Astrocyte (in vitro differentiated cells and primary cell): ENCODE data around the gene PLXNC1. TPM values are rescaled to one million over a fixed set of nuclear protein-coding genes. Genes with fewer than 3 reads are reported as not detected.

ENCODE experiments used
- DNase-seq: peaks from one replicate; pipeline ENCODE4 v3.0.0-alpha.2; 2010; ENCODE audit warnings: low read depth
- FAIRE-seq: peaks from 2 replicates; lab custom pipeline; 2011; peaks lifted over from hg19 to GRCh38; lab: Jason Lieb, UNC
- H2AFZ ChIP-seq: 2 replicates; pipeline ENCODE4 v1.6.0; 2012; ENCODE audit warnings: low read depth, low read length, inconsistent platforms
- H3K27ac ChIP-seq: 2 replicates; pipeline ENCODE4 v1.5.1; 2011; ENCODE audit warnings: low read depth, low read length, inconsistent platforms
- H3K27me3 ChIP-seq: 2 replicates; pipeline ENCODE4 v1.6.0; 2011; ENCODE audit warnings: low read length, inconsistent platforms; ENCODE audit not compliant: insufficient read depth
- H3K36me3 ChIP-seq: 2 replicates; pipeline ENCODE4 v1.5.1; 2011; ENCODE audit warnings: low read length, inconsistent platforms; ENCODE audit not compliant: insufficient read depth
- H3K4me1 ChIP-seq: 2 replicates; pipeline ENCODE4 v1.5.1; 2011; ENCODE audit warnings: low read length, inconsistent platforms; ENCODE audit not compliant: insufficient read depth
- H3K4me2 ChIP-seq: 2 replicates; pipeline ENCODE4 v1.6.0; 2012; ENCODE audit warnings: low read length, inconsistent platforms
- H3K4me3 ChIP-seq: 2 replicates; pipeline ENCODE4 v1.5.1; 2011; ENCODE audit warnings: low read depth, mild to moderate bottlenecking, low read length, inconsistent platforms; ENCODE audit not compliant: insufficient read depth
- H3K79me2 ChIP-seq: 2 replicates; pipeline ENCODE4 v1.6.0; 2012; ENCODE audit warnings: mild to moderate bottlenecking, low read length, inconsistent platforms; ENCODE audit not compliant: insufficient read depth
- H3K9ac ChIP-seq: 2 replicates; pipeline ENCODE4 v1.6.0; 2012; ENCODE audit warnings: mild to moderate bottlenecking, low read length, inconsistent platforms
- H3K9me3 ChIP-seq: 2 replicates; pipeline ENCODE4 v1.5.1; 2012; ENCODE audit warnings: low read depth, mild to moderate bottlenecking, low read length, inconsistent platforms; ENCODE audit not compliant: insufficient read depth
- H4K20me1 ChIP-seq: 2 replicates; pipeline ENCODE4 v1.6.0; 2012; ENCODE audit warnings: low read length, inconsistent platforms; ENCODE audit not compliant: insufficient read depth
- H3K27ac Mint-ChIP-seq: one replicate; pipeline ENCODE4 v1.8.0; 2021; ENCODE audit warnings: mild to moderate bottlenecking, mixed read lengths; ENCODE audit not compliant: unreplicated experiment
- H3K27me3 Mint-ChIP-seq: one replicate; pipeline ENCODE4 v1.8.0; 2021; ENCODE audit warnings: low read depth, mixed read lengths; ENCODE audit not compliant: unreplicated experiment
- H3K36me3 Mint-ChIP-seq: one replicate; pipeline ENCODE4 v1.8.0; 2021; ENCODE audit warnings: low read depth, mixed read lengths; ENCODE audit not compliant: unreplicated experiment
- H3K4me1 Mint-ChIP-seq: one replicate; pipeline ENCODE4 v1.8.0; 2021; ENCODE audit warnings: low read depth, mixed read lengths; ENCODE audit not compliant: unreplicated experiment
- H3K4me3 Mint-ChIP-seq: one replicate; pipeline ENCODE4 v1.8.0; 2021; ENCODE audit warnings: mild to moderate bottlenecking, moderate library complexity, mixed read lengths; ENCODE audit not compliant: unreplicated experiment
- H3K9me3 Mint-ChIP-seq: one replicate; pipeline ENCODE4 v1.8.0; 2021; ENCODE audit warnings: mild to moderate bottlenecking, mixed read lengths; ENCODE audit not compliant: unreplicated experiment
- EZH2 ChIP-seq: IDR thresholded peaks from 2 replicates; pipeline ENCODE4 v1.6.1; 2012; ENCODE audit warnings: mild to moderate bottlenecking, low read length, inconsistent platforms; ENCODE audit not compliant: insufficient read depth
- total RNA-seq: library from RNA; stranded (reverse); gene quantifications from 2 replicates; pipeline ENCODE4 v1.2.1, GENCODE V29; 2021
- TF ChIP-seq, protein P1 (sequence below): IDR thresholded peaks from 2 replicates; pipeline ENCODE4 v1.5.1; 2011; ENCODE audit warnings: low read depth, mild to moderate bottlenecking, inconsistent platforms, low read length, moderate library complexity; ENCODE audit not compliant: insufficient read depth

PLXNC1 gene
- total RNA-seq, 1 donor from 2014 or later: 6.9 TPM

DNA sequence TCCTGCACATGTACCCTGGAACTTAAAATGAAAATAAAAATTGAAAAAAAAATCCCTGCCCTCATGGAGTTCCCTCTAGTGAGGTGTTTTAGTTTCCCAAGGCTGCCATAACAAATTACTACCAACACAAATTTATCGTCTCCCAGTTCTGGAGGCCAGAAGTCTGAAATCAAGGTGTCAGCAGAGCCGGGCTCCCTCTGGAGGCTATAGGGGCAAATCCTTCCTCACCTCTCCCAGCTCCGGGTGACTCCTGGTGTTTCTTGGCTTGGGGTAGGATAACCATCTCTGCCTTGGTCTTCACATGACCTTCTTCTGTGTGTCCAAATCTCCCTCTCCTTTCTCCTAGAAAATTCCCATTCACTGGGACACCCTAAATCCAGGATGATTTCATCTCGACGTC, 50.1 kb downstream of the PLXNC1 start:
- H3K4me1 ChIP-seq: no peaks in the 10 kb centered on the region
- FAIRE-seq: no peak

DNA sequence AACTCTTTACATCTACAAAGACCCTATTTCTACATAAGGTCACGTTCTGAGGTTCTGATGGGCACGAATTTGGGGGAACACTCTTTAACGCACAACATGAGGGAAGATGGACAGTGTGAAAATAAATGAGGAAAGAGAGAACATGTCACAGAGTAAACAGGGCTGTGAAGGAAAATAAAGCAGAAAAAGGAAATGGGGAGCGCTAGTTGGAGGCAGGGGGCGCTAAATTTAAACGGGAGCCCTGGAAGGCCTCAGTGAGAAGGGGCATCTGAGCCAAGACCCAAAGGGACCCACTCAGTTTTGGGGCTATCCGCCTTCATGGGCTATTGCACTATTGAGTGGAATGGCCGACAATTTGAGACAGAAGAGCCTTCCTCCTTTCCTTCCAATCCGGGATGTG, 50.5 kb downstream of the PLXNC1 start:
- TF ChIP-seq, protein P1, sequence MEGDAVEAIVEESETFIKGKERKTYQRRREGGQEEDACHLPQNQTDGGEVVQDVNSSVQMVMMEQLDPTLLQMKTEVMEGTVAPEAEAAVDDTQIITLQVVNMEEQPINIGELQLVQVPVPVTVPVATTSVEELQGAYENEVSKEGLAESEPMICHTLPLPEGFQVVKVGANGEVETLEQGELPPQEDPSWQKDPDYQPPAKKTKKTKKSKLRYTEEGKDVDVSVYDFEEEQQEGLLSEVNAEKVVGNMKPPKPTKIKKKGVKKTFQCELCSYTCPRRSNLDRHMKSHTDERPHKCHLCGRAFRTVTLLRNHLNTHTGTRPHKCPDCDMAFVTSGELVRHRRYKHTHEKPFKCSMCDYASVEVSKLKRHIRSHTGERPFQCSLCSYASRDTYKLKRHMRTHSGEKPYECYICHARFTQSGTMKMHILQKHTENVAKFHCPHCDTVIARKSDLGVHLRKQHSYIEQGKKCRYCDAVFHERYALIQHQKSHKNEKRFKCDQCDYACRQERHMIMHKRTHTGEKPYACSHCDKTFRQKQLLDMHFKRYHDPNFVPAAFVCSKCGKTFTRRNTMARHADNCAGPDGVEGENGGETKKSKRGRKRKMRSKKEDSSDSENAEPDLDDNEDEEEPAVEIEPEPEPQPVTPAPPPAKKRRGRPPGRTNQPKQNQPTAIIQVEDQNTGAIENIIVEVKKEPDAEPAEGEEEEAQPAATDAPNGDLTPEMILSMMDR: no peak
- TF ChIP-seq EZH2: no peak
- H3K27ac ChIP-seq: no peak overlapping the region
- peaks cover 2% of the 10 kb centered on the region for H3K4me1 Mint-ChIP-seq
- H3K36me3 Mint-ChIP-seq: peaks cover 11% of the 10 kb centered on the region
- peaks cover 6% of the 10 kb centered on the region for H3K27me3 ChIP-seq
- peaks cover 17% of the 10 kb centered on the region for H3K9me3 Mint-ChIP-seq
- no peak overlapping the region for H2AFZ ChIP-seq
- H3K79me2 ChIP-seq: no peaks in the 10 kb centered on the region
- H3K27ac Mint-ChIP-seq: no peak overlapping the region
- H3K4me1 ChIP-seq: no peaks in the 10 kb centered on the region
- no peak overlapping the region for H3K9ac ChIP-seq
- DNase-seq (no peak), FAIRE-seq (no peak)
- H3K9me3 ChIP-seq: no peaks in the 10 kb centered on the region
- no peak overlapping the region for H3K4me2 ChIP-seq
- no peaks in the 10 kb centered on the region for H3K36me3 ChIP-seq
- no peaks in the 10 kb centered on the region for H3K27me3 Mint-ChIP-seq
- H4K20me1 ChIP-seq: no peaks in the 10 kb centered on the region
- H3K4me3 Mint-ChIP-seq: no peak overlapping the region
- no peak overlapping the region for H3K4me3 ChIP-seq

More for the DNA sequence above, 50.1 kb downstream of the PLXNC1 start:
- Mint-ChIP-seq H3K27ac (no peak overlapping the region), H3K4me1 (peaks cover 2% of the 10 kb centered on the region), H3K36me3 (peaks cover 15% of the 10 kb centered on the region), H3K4me3 (no peak overlapping the region), H3K27me3 (no peaks in the 10 kb centered on the region), H3K9me3 (peaks cover 20% of the 10 kb centered on the region)
- peaks cover 6% of the 10 kb centered on the region for H3K27me3 ChIP-seq
- H3K9ac ChIP-seq: no peak overlapping the region
- no peaks in the 10 kb centered on the region for H4K20me1 ChIP-seq
- H3K36me3 ChIP-seq: no peaks in the 10 kb centered on the region
- no peak overlapping the region for H3K27ac ChIP-seq
- no peaks in the 10 kb centered on the region for H3K79me2 ChIP-seq
- no peak overlapping the region for H2AFZ ChIP-seq
- no peak for DNase-seq
- no peak overlapping the region for H3K4me2 ChIP-seq
- no peak overlapping the region for H3K4me3 ChIP-seq
- no peaks in the 10 kb centered on the region for H3K9me3 ChIP-seq
- TF ChIP-seq EZH2: no peak
- TF ChIP-seq, protein P1: no peak

DNA sequence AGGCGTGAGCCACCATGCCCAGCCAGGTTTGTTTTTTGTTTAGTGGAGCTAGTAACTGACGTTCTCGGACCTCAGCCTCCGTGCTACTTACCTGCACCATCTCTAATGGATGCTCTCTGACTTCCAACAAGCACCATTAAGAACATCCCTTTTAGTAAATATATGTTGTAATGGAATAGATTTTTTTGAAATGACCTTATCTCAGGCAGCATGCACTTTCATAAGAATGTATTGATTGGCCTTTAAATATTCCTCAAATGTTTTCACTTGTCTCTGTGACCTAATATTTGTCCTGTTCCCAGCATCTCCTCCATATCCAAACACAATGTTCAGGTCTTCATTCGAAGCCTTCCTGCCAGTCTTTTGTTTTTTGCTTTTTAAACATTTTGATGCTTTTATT, 51.7 kb downstream of the PLXNC1 start:
- no peak overlapping the region for H3K27ac ChIP-seq
- Mint-ChIP-seq H3K27ac (no peak overlapping the region), H3K9me3 (peaks cover 9% of the 10 kb centered on the region), H3K4me3 (no peak overlapping the region), H3K27me3 (no peaks in the 10 kb centered on the region), H3K4me1 (peaks cover 7% of the 10 kb centered on the region), H3K36me3 (peaks cover 6% of the 10 kb centered on the region)
- H3K27me3 ChIP-seq: peaks cover 6% of the 10 kb centered on the region
- no peaks in the 10 kb centered on the region for H3K4me1 ChIP-seq
- DNase-seq (no peak), FAIRE-seq (no peak)
- no peak overlapping the region for H3K4me2 ChIP-seq
- H3K9ac ChIP-seq: no peak overlapping the region
- no peaks in the 10 kb centered on the region for H3K9me3 ChIP-seq
- no peak overlapping the region for H3K4me3 ChIP-seq
- no peaks in the 10 kb centered on the region for H4K20me1 ChIP-seq
- no peaks in the 10 kb centered on the region for H3K79me2 ChIP-seq
- no peak overlapping the region for H2AFZ ChIP-seq
- no peaks in the 10 kb centered on the region for H3K36me3 ChIP-seq
- TF ChIP-seq EZH2: no peak
- TF ChIP-seq, protein P1: no peak
